Neural cell (in vitro differentiated cells): Measurements from ENCODE around the gene INSYN2B.

Experiments
- CTCF ChIP-seq: fragments of 450-650 bp; IDR thresholded peaks from 2 replicates; pipeline ENCODE4 v1.5.1; 2014; ENCODE audit warnings: antibody characterized with exemption, mild to moderate bottlenecking, moderate library complexity; ENCODE audit not compliant: poor library complexity, severe bottlenecking
- EP300 ChIP-seq: fragments of 450-650 bp; conservative IDR thresholded peaks from 2 replicates; pipeline ENCODE4 v1.6.1; 2014; ENCODE audit warnings: antibody characterized with exemption, mild to moderate bottlenecking, moderate library complexity; ENCODE audit not compliant: poor library complexity, severe bottlenecking
- EZH2 ChIP-seq: fragments of 200-600, 300-800 bp; shearing (Covaris generic), sonication (generic); IDR thresholded peaks from 2 replicates; pipeline ENCODE4 v1.6.1; 2014; ENCODE audit warnings: antibody characterized with exemption, low read length, borderline replicate concordance, mild to moderate bottlenecking; ENCODE audit not compliant: insufficient read depth, poor library complexity, severe bottlenecking
- POLR2AphosphoS5 ChIP-seq: IDR thresholded peaks from 2 replicates; pipeline ENCODE4 v1.6.1; 2012
- RAD21 ChIP-seq: fragments of 450-650 bp; conservative IDR thresholded peaks from 2 replicates; pipeline ENCODE4 v1.6.1; 2014; ENCODE audit warnings: antibody characterized with exemption, mild to moderate bottlenecking, moderate library complexity
- REST ChIP-seq: IDR thresholded peaks from 2 replicates; pipeline ENCODE4 v1.6.1; 2012; ENCODE audit warnings: borderline replicate concordance

GRCh38 chr5:170008376-170008775, 28.1 kb upstream of the INSYN2B start:
- no peak for TF ChIP-seq CTCF
- no peak for TF ChIP-seq EZH2
- no peak for TF ChIP-seq REST
- TF ChIP-seq POLR2AphosphoS5: no peak
- TF ChIP-seq RAD21: no peak
- no peak for TF ChIP-seq EP300
